ENCODE measurements around the gene EMILIN2.

EMILIN2 gene

DNA sequence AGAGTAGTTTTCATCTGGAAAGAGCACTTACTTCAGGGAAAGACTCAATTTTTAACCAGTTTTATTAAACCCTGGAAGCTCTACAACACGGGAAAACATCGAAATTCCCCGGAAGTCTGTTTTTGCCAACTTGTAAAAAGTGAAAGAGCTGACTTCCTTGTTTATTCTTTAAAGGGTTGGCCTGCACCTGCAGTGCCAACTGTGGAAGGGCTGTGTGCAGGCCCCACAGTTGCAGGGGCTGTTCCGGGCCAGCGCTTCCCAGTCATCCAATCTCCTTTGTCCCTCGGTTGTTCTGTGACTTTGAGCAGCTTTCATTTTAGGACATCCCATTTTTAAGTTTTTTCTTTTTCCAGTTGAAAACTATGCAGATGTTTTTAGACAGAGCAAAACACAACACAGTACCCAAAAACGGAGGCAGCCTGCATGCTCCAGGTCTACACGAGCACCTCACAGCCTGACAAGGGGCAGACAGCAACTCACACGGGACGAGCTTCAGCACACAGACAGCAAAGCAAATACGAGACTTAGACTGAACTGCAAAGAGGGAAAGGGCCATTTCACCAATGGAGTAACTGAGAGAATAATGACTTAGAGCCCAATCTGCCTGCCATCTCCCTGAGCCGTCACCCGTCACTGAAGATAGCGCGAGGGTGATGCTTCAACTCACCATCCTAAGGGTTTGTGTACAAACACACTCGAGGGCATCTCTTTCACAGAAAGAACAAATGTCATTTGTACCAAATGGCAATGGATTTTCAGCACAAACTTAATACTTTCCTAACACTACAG lies 70.6 kb downstream of the EMILIN2 start:
- DNase-seq: no peak

DNA sequence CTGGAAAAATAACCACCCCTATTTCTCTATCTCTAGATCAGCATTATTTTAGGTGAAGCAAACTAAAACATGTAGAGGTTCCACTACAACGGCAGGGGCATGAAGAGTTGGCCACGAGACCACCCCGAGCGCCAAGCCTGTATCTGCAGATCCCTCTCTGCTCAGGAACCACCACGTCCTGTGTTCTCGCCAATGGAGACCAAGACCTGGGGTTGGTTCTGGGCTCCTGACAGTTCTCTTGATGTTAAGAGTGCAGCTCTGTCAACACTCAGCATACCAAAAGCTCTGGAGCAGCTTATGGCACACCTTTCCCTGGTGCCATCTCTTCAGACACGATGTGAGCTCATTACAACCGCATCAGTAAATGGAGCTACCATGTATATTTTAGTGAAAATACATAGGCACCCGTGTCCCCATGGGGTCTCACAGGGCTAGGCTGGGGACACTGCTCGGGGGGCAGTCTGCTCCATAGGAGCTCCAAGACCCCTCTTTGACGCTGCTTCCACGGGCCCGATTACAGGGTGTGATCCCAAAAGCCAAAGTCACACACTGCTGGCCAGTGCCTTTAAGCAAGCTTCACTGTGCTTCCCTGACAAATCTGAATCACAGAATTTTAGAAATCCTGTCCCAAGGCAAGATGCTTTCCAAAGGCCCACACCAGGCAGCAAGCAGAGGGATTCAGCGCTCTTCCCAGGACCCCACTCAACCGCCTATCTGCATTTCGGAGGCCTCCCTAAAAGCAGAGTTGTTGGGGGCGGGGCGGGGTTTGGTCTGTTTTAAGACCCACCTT lies 72.2 kb downstream of the EMILIN2 start:
- DNase-seq: no peak

- no peak for DNase-seq
Measured at GRCh38 chr18:2919600-2919999, 72.8 kb downstream of the EMILIN2 start.

GRCh38 chr18:2920027-2920426 lies 73.2 kb downstream of the EMILIN2 start:
- no peak for DNase-seq

DNA sequence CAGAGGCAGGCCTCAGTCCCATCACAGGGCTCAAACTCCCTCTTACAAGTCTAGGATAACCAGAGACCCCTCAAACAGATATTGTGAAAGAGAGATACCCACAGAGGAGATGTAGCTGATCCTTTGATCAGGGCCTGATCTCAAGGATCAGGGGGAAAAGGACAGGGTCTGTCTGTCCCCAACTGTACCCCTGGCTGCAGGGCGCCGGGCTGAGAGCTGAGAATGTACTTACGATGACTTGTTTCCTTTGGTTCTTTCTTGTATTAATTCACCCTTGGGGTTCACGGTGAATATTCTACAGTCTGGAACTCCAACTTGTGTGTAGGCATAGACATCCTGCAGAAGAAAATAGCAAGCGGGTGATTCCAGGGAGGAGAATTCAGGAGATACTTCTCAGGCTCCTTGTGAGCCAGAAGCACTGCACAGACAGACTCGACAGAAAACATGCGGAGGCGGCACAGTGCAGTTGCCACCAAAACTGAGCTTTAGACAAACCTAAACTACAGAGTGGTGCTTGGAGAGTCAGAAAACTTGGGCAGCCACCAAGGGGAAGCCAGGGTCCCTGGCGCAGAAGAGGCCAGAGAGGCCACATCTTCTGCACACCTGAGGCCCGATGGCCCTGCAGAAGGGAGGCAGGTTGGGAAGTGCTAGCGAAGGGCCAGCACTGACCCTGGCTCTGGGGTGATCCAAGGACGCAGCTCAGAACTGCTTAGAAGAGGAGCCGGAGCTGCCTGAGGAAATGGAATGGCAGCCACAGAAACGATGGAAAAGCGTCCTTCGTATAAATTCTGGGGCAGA lies 73.9 kb downstream of the EMILIN2 start:
- no peak for DNase-seq

- DNase-seq: no peak
Measured at GRCh38 chr18:2921778-2922177, 75.0 kb downstream of the EMILIN2 start.

DNA sequence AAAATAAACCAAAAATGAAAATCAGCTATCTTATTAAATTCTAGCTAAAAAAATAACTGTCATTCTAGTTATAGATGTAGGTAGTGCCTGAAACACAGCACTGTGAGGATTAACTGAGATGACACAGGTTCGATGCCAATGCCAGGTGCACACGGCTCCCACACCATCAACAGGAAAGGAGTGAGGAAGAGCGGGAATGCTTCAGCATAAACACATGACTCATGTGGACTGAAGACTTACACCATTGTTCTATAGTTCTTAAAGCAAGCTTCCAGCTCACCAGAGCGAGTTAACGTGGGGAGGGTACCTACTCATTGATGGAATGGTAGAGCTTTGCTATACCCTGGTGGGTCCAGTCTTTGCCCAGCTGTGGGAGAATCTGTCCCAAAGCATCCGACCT lies 76.7 kb downstream of the EMILIN2 start:
- no peak for DNase-seq

DNA sequence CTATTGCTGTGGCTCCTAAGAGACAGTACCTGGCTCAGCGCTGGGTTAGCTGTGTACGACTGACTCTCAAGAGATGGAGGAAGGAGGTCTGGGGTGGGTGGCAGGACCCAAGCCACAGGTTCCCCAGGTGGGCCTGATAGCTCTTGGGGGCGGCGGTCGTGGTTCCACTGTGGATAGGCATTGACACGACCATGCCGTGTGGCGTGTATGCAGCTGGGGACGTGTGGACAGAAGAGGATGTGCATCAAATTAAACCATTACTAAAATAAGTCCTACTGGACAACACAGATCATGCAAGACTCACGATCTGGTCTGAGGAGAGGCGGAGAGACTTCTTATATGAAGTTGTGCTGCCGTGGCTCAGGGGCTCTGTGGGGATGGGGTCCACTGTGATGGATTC lies 78.1 kb downstream of the EMILIN2 start:
- DNase-seq: no peak

DNA sequence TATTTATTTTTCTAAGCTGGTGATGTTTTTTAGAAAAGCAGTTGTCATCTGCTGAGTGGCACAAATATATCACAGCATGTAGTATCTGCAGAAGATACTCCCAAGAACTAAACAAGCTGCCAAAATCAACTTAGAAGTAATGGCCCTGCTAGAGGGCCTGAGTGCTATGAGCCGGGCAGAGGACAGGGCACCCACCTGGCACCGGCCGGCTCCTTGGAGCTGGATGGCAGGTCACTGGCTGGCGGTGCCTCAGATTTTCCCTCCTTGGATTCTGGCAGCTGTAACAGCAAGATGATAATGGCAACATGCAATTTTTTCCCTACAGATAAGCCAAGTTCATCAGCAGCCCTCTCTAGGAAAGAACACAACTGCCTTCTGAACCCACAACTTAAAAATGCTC lies 79.7 kb downstream of the EMILIN2 start:
- no peak for DNase-seq

- no peak for DNase-seq
Measured at GRCh38 chr18:2927745-2928144, 80.9 kb downstream of the EMILIN2 start.

- DNase-seq: no peak
Measured at GRCh38 chr18:2932247-2933181, 85.7 kb downstream of the EMILIN2 start.

GRCh38 chr18:2933995-2934394 lies 87.2 kb downstream of the EMILIN2 start:
- no peak for DNase-seq

- DNase-seq: no peak
Measured at GRCh38 chr18:2935438-2936192, 88.8 kb downstream of the EMILIN2 start.

DNA sequence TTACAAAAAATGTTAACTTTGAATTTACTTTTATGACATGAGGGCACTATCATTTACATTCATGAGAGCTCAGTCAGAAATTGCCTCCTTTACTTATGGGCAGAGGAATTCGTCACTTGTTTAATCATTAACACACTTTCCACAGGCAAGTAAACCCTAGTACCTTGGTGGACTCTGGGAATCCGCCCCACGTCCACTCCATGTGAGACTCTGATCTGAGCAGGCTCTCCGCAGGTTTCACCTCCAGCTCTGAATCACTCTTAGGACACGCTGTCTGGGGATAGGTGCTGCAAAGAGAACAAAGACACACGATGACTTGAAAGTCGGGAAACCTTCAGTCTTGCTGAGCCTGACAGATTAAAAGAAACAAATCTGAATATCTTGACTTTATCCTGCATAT lies 92.5 kb downstream of the EMILIN2 start:
- no peak for DNase-seq

GRCh38 chr18:2948038-2948437 lies 101.2 kb downstream of the EMILIN2 start:
- no peak for DNase-seq

GRCh38 chr18:2952605-2953004 lies 105.8 kb downstream of the EMILIN2 start:
- DNase-seq: no peak

DNA sequence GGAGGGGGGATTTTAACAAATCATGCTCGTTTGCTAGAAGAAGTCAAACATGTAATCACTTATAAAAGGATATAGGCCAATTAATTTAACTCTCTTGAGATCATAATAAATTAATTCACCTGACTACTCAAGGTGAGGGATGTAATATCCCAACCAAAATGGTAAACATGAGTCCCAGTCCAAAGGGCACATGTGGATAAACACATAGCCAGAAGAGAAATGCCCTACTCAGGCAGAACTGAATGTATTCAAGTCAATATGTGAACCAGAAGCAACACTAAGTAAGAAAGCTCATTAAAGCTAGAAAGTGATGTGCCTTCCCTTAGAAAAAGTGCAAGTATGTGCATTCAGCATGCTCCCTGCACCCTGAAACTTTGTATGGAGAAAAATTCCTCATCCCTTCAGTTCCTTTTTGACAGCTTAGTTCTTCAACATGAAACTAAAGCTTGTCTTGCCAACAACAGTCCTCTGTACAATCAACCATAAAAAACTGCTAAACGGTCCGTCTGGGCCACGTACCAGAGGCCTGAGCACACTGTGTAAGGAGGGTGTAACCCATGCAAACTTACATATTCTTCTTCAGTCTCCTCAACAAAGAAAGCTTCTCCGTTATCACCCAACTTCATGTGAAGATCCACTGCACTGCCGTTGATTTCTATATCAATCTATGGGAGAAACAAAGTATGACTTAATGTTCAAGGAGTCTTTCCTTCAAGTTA lies 107.3 kb downstream of the EMILIN2 start:
- no peak for DNase-seq

GRCh38 chr18:2954869-2955645 lies 108.3 kb downstream of the EMILIN2 start:
- no peak for DNase-seq

- DNase-seq: no peak
Measured at GRCh38 chr18:2956056-2956455, 109.2 kb downstream of the EMILIN2 start.

DNA sequence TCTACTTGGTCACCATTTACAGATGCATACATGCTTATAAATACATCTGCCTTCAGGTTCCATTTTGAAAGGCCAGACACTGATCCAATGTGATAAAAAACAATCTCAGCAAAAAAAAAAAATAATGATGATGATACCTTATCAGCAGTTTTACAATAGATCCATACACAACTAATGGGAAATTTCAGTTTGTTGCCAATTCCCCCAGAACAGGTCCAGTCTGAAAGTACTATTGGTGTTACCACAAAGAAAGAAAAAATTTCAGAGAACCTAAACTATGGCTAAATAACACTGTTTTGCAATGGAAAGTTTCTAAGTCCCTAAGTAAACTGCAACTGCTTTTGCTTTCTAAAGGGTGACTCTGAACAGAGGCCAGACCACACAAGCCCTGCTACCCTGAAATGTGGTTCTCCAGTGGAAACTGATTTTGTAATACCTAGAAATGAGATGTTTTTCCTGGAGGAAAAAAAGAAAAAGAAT lies 112.1 kb downstream of the EMILIN2 start:
- no peak for DNase-seq

Measured in NK-92 treated with Interleukin-12 subunit alpha and Interleukin-12 subunit beta, amount 100 ng/mL, for 24 hours (cell line).